ENCODE data around the gene PDGFB. TPM values are rescaled to one million over a fixed set of nuclear protein-coding genes. Genes with fewer than 3 reads are reported as not detected.

Gene PDGFB
- total RNA-seq, 2 donors from 2014 or later = 1.9 to 5.6 TPM

GRCh38 chr22:39229688-39230260 lies 15.0 kb downstream of the PDGFB start:
- DNase-seq = no peak
- H3K27ac ChIP-seq = no peak overlapping the region
- no peaks in the 10 kb centered on the region for H3K27me3 ChIP-seq
- H3K4me3 ChIP-seq = no peak overlapping the region
- H3K4me1 ChIP-seq = no peaks in the 10 kb centered on the region
- H3K36me3 ChIP-seq = no peaks in the 10 kb centered on the region
- no peaks in the 10 kb centered on the region for H3K9me3 ChIP-seq
- intact Hi-C loops (cut with DNase I) = no loop called here
- no peak overlapping the region for H3K9ac ChIP-seq (ENCODE audit: low read depth in 2 of 2, low read length in 2 of 2)
- no peak for TF ChIP-seq CTCF (IDR thresholded peaks at IDR 0.05)

- no peak for TF ChIP-seq CTCF (IDR thresholded peaks at IDR 0.05)
- Histone ChIP-seq H3K4me3 (no peak overlapping the region), H3K9ac (ENCODE audit: low read depth in 2 of 2, low read length in 2 of 2) (no peak overlapping the region), H3K36me3 (no peaks in the 10 kb centered on the region), H3K27ac (no peak overlapping the region), H3K4me1 (no peaks in the 10 kb centered on the region), H3K27me3 (no peaks in the 10 kb centered on the region), H3K9me3 (no peaks in the 10 kb centered on the region)
- intact Hi-C loops (cut with DNase I) = no loop called here
- DNase-seq = no peak
Observed at GRCh38 chr22:39229075-39229474, 15.7 kb downstream of the PDGFB start.

GRCh38 chr22:39227542-39228272 lies 17.1 kb downstream of the PDGFB start:
- intact Hi-C loops (cut with DNase I) = no loop called here
- Histone ChIP-seq H3K9ac (ENCODE audit: low read depth in 2 of 2, low read length in 2 of 2) (no peak overlapping the region), H3K36me3 (no peaks in the 10 kb centered on the region), H3K9me3 (no peaks in the 10 kb centered on the region), H3K27ac (no peak overlapping the region), H3K27me3 (no peaks in the 10 kb centered on the region), H3K4me3 (no peak overlapping the region), H3K4me1 (no peaks in the 10 kb centered on the region)
- no peak for TF ChIP-seq CTCF (IDR thresholded peaks at IDR 0.05)
- no peak for DNase-seq

- Histone ChIP-seq H3K9me3 (no peaks in the 10 kb centered on the region), H3K4me1 (no peaks in the 10 kb centered on the region), H3K36me3 (no peaks in the 10 kb centered on the region), H3K27ac (no peak overlapping the region), H3K9ac (ENCODE audit: low read depth in 2 of 2, low read length in 2 of 2) (no peak overlapping the region), H3K4me3 (no peak overlapping the region), H3K27me3 (no peaks in the 10 kb centered on the region)
- TF ChIP-seq CTCF (IDR thresholded peaks at IDR 0.05) = no peak
- intact Hi-C loops (cut with DNase I) = no loop called here
- no peak for DNase-seq
Observed at GRCh38 chr22:39226353-39226752, 18.4 kb downstream of the PDGFB start.

GRCh38 chr22:39225591-39225990 lies 19.2 kb downstream of the PDGFB start:
- H3K36me3 ChIP-seq = no peaks in the 10 kb centered on the region
- no peak for TF ChIP-seq CTCF (IDR thresholded peaks at IDR 0.05)
- no peak overlapping the region for H3K27ac ChIP-seq
- no peaks in the 10 kb centered on the region for H3K4me1 ChIP-seq
- no peaks in the 10 kb centered on the region for H3K9me3 ChIP-seq
- DNase-seq = no peak
- no peaks in the 10 kb centered on the region for H3K27me3 ChIP-seq
- H3K9ac ChIP-seq (ENCODE audit: low read depth in 2 of 2, low read length in 2 of 2) = no peak overlapping the region
- intact Hi-C loops (cut with DNase I) = no loop called here
- no peak overlapping the region for H3K4me3 ChIP-seq
